ENCODE data around the gene C2orf15.
"Not testable (repeated sequence)": the region's sequence is repeated elsewhere in the genome, so short reads cannot be mapped to it uniquely, and the experiment has no call there.

C2orf15 gene

DNA sequence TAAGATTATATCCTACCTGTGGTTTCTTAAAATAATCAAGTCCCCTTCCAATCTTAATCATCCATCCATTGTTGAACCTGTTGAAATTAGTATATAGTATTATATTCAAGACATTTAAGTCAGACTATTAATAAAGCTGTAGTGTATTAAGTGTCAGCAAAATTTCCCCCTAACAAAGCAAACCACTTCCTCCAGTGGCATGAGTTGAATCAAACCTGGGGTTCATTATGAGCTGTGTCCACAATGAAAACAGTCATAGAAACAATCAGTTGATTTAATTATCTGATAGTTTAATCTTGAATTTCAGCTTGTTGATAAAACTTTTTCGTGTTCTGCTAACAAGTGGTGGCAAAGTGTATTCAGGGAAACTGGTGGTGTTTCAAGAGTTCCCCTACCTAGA is 28.0 kb downstream of the C2orf15 start:
- DNase-seq, result no peak

DNA sequence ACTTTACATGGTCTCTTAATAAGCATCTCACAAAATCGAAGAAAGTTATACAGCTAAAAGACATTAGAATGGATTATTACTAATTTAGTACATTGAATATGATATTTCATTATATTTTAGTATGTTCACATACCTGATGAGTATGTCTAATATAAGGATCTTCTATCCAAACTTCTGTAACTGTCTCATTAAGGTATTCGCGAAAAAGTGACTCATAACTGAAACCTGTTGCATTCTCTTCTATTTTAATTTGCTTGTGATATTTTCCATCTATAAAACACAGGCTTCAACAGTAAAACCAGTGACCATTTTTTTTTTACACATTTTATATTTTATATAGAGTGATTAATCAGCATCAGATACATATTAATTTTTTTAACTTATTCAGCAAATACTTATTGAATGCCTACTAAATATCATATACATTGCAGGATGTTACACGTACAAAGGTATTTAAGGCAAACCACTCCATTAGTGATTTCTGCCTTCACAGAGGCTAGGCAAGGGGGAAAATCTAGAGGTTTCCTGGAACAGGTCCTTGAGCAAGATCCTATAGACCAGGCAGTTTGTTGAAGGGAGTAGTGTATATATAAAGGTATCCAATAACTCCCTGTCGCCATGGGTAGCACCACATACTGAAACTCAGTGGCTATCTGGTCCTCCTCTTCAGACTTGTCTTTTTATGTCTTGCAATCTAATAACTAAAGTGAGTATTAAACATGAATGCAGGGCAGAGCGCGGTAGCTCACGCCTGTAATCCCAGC is 30.1 kb downstream of the C2orf15 start:
- DNase-seq, result no peak

DNA sequence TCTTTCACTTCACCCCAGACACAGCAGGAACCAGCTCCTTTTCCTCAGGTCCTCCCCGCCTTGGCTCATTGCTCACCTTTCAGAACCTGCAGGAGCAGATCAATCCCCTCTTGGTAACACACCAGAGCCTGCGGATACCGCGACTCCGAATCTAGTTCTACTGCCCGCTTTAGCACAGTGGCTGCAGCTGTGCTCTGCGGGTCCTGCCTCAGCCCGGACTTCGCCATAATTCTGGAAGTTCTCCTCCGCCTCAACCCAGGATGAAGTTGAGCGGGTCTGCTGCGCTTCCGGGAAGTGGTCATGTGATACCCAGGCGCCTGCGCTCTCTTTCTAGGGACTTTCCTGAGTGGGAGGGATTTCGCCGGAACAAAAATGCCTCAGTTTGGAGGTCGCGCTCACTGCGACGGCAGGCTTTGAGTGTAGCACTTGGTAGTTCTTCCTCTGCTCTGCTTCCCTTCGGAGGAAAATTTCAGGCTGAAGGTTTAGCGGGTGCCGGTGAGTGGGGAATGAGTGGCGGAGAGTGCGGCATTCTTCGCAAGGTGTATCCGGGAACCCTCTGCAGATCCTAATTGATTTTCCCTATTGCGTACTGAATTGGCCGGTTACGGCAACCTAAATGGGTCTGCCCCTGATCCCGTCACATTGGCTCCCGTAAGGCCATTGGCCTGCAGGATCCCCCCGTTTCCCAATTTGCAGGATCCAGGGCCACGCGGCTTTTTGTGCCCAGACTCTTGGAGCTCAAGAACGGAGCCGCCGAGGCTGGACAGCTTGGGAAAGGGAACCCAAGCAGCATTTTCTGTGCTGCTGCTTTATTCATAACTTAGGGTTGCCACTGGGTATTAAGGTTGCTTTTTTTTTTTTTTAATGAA is 39.5 kb downstream of the C2orf15 start, which contains the start of the genes MITD1 and MRPL30:
MITD1 (minus strand) TSS at position 304 of the 869 bp plus-strand sequence; CDS start at position 227, 77 bp downstream.
MRPL30 (plus strand) TSS at position 430 of the 869 bp plus-strand sequence. CDS start 5,020 bp downstream, outside the sequence.
- DNase-seq, result peak; percentile 97

DNA sequence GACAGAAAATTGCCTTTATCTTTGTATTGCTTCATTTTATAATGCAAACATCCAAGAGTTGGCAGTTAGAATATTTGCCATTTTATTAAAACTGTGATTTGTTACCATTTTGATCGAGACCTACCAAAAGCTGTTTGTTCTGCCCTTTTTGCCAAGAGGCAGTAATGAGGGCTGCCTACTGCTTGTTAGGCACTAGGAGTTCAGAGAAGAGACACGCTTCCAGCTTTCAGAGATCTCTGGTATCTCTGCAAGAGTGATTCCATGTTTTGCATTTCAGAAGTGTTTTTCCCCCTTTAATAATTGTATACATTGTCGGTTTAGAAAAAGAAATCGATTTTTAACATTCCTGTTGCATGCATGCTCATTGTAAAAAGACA is 40.1 kb downstream of the C2orf15 start:
- DNase-seq, result no peak

DNA sequence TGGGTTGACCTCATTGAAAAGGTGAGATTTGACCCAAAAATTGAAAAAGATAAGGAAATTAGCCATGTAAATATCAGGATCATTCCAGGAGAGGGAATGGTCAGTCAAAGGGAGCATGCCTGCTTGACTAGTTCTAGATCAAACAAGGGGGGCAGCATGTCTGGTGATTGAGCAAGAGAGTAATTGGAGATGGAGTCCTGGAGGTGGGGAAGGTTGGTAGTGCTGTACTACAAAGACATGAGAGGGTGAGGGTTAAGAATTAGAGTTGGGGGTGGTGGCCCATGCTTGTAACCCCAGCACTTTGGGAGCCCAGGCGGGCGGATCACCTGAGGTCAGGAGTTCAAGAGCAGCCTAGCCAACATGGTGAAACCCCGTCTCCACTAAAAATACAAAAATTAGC is 41.5 kb downstream of the C2orf15 start:
- DNase-seq, result no peak

DNA sequence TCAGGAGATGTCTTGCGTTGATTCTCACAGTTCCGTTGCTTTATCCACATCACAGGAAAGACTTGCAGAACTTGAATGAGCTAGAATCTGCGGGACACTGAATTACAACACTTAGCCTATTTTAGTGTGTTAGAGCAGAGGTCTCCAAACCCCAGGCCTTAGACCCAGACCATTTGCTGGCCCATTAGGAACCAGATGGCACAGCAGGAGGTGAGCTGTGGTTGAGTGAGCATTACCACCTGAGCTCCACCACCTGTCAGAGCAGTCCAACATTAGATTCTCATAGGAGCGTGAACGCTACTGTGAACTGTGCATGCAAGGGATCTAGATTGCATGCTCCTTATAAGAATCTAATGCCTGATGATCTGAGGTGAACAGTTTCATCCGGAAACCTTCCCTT is 43.3 kb downstream of the C2orf15 start:
- DNase-seq, result no peak

DNA sequence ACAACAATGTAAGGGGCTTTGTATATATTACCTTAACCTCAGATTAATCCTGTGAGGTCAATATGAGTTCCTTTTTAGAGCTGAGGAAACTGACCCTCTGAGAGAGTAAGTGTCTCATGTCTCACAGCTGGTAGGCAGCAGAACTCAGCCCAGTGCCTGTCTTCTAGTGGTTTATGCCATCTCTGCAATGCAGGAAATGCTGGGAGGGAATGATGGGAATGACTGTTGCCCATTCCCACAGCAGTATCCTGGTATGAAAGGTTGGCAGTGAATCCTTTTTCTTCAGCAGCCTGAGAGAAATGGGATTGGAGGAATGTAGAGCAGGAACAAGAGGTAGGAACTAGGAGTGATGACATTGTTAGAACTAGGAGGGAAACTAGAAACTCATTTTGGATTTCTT is 45.5 kb downstream of the C2orf15 start:
- no peak for DNase-seq

DNA sequence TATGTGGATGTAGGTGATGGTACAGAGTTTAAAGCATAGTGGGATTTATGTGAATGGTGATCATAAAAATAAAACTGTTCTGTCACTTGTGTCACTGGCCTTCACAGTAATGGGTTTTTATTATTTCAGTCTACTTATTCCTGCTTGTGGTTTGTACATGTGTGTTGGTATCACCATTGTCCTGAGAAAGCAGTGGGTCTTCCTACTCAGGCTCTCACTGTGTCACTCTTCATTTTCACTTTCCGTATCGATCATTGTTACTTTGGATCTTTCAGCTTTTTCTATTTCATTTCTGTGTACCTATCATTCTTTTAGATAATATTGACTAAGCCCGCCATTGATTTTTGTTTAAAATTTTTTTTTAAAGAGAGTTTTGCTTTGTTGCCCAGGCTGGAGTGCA is 46.9 kb downstream of the C2orf15 start:
- no peak for DNase-seq

DNA sequence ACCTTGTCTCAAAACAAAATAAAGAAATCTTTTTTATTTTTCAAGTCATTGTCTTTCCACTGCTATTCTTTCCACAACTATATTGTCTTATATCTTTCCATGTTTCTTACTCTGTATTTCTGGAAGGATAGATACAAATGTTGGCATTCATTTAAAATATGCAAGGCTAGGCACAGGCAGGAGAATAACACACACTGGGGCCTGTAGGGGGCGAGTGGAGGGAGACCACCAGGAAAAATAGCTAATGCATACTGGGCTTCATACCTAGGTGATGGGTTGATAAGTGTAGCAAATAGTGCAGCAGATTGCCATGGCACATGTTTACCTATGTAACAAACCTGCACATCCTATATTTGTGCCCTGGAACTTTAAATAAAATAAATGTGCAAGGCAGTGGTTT is 49.0 kb downstream of the C2orf15 start:
- no peak for DNase-seq

DNA sequence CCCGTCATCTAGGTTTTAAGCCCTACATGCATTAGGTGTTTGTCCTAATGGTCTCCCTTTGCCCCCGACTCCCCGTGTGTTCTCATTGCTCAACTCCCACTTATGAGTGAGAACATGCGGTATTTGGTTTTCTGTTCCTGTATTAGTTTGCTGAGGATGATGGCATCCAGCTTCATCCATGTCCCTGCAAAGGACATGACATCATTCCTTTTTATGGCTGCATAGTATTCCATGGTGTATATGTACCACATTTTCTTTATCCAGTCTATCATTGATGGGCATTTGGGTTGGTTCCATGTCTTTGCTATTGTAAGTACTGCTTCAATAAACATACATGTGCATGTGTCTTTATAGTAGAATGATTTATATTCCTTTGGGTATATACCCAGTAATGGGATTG is 50.9 kb downstream of the C2orf15 start:
- not testable (repeated sequence) for DNase-seq

DNA sequence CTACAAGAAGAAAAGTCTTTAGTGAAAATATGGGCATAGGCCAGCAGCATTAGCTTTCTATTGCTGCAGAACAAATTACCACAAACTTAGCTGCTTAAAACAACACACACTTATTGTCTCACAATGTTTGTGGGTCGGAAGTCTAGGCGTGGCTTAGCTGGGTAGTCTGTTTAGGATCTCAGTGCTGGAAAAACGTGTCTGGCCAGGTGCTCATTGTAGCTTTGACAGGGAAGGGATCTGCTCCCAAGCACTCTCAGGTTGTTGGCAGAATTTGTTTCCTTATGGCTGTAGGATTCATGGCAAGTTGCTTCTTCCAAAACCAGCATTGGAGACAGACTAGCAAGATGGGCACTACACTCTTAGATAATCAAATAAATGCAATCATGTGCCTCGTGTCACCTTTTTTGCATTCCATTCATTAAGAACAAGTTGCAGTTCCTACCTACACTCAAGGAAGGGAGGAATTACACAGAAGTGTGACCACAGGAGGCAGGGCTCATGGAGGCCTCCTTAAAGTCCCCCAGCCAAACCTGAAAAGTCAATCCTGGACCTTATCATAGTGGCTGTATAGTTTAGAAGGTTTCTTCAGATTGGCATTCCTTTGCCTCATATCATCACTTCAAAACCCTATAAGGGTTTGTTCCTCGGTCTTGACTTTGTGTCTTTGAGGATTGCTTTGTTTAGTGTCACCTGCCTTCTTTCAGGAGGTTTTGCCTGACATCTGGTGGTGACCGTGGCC is 56.8 kb downstream of the C2orf15 start:
- peak; percentile 83 for DNase-seq

DNA sequence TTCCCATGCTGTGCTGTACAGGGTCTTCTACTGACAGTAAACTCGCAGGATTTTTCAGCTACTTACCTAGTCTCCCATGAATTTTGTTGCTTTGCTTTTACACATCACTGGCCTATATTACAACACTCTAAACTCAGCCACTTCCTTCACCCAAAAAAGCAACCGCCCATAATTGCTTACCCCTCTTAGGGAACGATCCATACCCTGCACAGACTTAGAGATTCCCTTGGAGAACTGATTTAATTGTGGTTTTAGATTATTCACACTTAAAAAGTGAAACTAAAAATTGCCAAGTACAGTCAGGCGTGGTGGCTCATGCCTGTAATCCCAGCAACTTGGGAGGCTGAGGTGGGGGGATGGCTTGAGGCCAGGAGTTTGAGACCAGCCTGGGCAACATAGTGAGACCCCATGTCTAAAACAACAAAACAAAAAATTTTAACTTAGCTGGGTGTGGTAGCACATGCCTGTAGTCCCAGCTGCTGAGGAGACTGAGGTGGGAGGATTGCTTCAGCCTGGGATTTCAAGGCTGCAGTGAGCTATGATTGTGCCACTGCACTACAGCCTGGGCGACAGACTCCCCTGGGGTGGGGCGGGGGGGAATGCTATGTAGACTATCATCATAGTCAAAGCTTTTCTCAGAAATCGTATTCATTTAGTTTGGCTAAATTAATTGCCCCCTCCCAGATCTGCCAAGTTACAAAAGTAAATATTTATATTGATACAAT is 58.7 kb downstream of the C2orf15 start:
- DNase-seq, result no peak

Data from islet precursor cell (in vitro differentiated cells).